ENCODE measurements around the gene CHST11. TPM values are rescaled to one million over a fixed set of nuclear protein-coding genes. Genes with fewer than 3 reads are reported as not detected.

The CHST11 gene
- total RNA-seq, 1 donor from 2014 or later, result 6.0 TPM

DNA sequence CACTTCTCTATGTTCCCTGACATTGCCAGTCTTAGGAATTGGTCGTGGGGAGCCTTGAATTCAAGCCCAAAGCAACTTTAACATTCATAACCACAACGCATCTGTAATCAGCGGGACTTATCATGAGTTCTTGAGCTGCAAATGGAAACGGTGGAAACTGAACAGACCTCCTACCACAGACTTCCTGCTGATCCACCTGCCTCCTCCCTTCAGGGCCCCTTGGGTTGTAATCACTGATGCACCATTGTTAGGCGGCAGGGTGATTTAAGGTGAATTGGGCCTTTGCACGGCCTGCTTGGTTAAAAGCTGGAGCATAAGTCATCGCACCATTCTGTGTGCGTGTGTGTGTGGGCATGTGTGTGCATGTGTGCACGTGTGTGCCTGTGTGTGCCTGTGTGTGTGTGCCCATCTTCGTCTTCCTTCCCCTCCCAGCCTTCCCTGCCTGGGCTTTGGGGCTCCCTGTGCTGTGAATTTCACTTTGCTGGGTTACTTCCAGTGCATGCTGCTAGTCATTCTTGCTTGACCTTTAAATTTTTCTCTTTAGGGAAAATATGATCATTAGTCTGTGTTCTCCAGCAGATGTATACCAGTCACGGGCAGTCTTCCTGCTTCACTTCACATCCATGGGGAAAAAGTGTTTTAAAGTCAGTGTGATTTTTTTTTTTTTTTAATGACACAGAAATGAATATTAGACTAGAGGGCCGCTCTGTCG lies 29.1 kb downstream of the CHST11 start:
- intact Hi-C loops (cut with micrococcal nuclease), result no loop called here
- TF ChIP-seq, protein P1, sequence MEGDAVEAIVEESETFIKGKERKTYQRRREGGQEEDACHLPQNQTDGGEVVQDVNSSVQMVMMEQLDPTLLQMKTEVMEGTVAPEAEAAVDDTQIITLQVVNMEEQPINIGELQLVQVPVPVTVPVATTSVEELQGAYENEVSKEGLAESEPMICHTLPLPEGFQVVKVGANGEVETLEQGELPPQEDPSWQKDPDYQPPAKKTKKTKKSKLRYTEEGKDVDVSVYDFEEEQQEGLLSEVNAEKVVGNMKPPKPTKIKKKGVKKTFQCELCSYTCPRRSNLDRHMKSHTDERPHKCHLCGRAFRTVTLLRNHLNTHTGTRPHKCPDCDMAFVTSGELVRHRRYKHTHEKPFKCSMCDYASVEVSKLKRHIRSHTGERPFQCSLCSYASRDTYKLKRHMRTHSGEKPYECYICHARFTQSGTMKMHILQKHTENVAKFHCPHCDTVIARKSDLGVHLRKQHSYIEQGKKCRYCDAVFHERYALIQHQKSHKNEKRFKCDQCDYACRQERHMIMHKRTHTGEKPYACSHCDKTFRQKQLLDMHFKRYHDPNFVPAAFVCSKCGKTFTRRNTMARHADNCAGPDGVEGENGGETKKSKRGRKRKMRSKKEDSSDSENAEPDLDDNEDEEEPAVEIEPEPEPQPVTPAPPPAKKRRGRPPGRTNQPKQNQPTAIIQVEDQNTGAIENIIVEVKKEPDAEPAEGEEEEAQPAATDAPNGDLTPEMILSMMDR (IDR thresholded peaks at IDR 0.05; ENCODE audit: borderline replicate concordance), result no peak
- no peak for DNase-seq
- Histone ChIP-seq H3K27me3 (ENCODE audit: low read depth) (no peaks in the 10 kb centered on the region), H3K9me3 (replicated peaks) (peaks cover 2% of the 10 kb centered on the region), H3K4me1 (peaks cover 26% of the 10 kb centered on the region), H3K4me3 (no peak overlapping the region), H3K36me3 (peaks cover 3% of the 10 kb centered on the region), H3K27ac (replicated peaks) (no peak overlapping the region)

GRCh38 chr12:104486363-104486750 lies 29.6 kb downstream of the CHST11 start:
- DNase-seq, result no peak
- H3K4me1 ChIP-seq, result peaks cover 26% of the 10 kb centered on the region
- H3K27ac ChIP-seq (replicated peaks), result peak overlapping the region; percentile 29
- TF ChIP-seq, protein P1 (IDR thresholded peaks at IDR 0.05; ENCODE audit: borderline replicate concordance), result no peak
- no peaks in the 10 kb centered on the region for H3K36me3 ChIP-seq
- intact Hi-C loops (cut with micrococcal nuclease), result no loop called here
- H3K4me3 ChIP-seq, result no peak overlapping the region
- H3K27me3 ChIP-seq (ENCODE audit: low read depth), result no peaks in the 10 kb centered on the region
- no peaks in the 10 kb centered on the region for H3K9me3 ChIP-seq (replicated peaks)

GRCh38 chr12:104486943-104487819 lies 30.4 kb downstream of the CHST11 start:
- Histone ChIP-seq H3K27ac (replicated peaks) (peak overlapping the region; percentile 29), H3K36me3 (no peaks in the 10 kb centered on the region), H3K9me3 (replicated peaks) (no peaks in the 10 kb centered on the region), H3K4me3 (no peak overlapping the region), H3K4me1 (peaks cover 26% of the 10 kb centered on the region), H3K27me3 (ENCODE audit: low read depth) (no peaks in the 10 kb centered on the region)
- TF ChIP-seq, protein P1 (IDR thresholded peaks at IDR 0.05; ENCODE audit: borderline replicate concordance), result no peak
- intact Hi-C loops (cut with micrococcal nuclease), result no loop called here
- DNase-seq, result no peak

GRCh38 chr12:104488374-104488773 lies 31.6 kb downstream of the CHST11 start:
- intact Hi-C loops (cut with micrococcal nuclease), result no loop called here

DNA sequence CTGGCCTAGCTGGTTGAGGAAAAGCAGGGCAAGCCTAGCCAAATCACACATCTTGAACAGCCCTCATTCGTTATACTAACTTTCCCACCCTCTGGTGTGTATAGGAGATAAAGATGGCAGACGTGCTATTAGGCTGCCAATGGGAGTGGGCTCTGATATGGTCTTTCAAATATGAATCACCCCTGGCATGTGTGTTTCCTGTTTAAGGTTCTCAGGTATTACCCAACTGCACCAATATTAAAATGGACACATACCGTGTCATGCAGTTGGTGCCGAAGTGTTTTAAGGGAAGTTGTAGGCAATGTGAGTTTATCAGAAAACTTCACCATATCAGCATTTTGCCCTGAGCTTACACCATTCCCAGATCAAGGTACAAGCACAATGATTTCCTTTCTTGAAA lies 33.4 kb downstream of the CHST11 start:
- H3K9me3 ChIP-seq (replicated peaks), result no peaks in the 10 kb centered on the region
- no peak for DNase-seq
- H3K4me3 ChIP-seq, result no peak overlapping the region
- H3K4me1 ChIP-seq, result peaks cover 28% of the 10 kb centered on the region
- no peak overlapping the region for H3K27ac ChIP-seq (replicated peaks)
- intact Hi-C loops (cut with micrococcal nuclease), result no loop called here
- H3K36me3 ChIP-seq, result no peaks in the 10 kb centered on the region
- H3K27me3 ChIP-seq (ENCODE audit: low read depth), result no peaks in the 10 kb centered on the region
- TF ChIP-seq, protein P1 (IDR thresholded peaks at IDR 0.05; ENCODE audit: borderline replicate concordance), result no peak

More at GRCh38 chr12:104488374-104488773, 31.6 kb downstream of the CHST11 start:
- DNase-seq, result no peak
- H3K36me3 ChIP-seq, result no peaks in the 10 kb centered on the region
- TF ChIP-seq, protein P1 (IDR thresholded peaks at IDR 0.05; ENCODE audit: borderline replicate concordance), result no peak
- H3K4me3 ChIP-seq, result no peak overlapping the region
- no peaks in the 10 kb centered on the region for H3K27me3 ChIP-seq (ENCODE audit: low read depth)
- H3K27ac ChIP-seq (replicated peaks), result no peak overlapping the region
- H3K9me3 ChIP-seq (replicated peaks), result no peaks in the 10 kb centered on the region
- peaks cover 26% of the 10 kb centered on the region for H3K4me1 ChIP-seq

All from left ventricle myocardium inferior (tissue), 1 donor.